ENCODE measurements around the gene CYP1A2.

Gene CYP1A2

GRCh38 chr15:74742422-74742821, 6.2 kb upstream of the CYP1A2 start:
- DNase-seq (ENCODE audit: low spot score) = no peak

- DNase-seq (ENCODE audit: low spot score) = no peak
These were observed 2.3 kb upstream of the CYP1A2 start for GRCh38 chr15:74746389-74746788.

GRCh38 chr15:74749832-74750231, 1.2 kb downstream of the CYP1A2 start:
- DNase-seq (ENCODE audit: low spot score) = no peak

- no peak for DNase-seq (ENCODE audit: low spot score)
These were observed 2.1 kb downstream of the CYP1A2 start for GRCh38 chr15:74750751-74751150.

- DNase-seq (ENCODE audit: low spot score) = no peak
These were observed 3.4 kb downstream of the CYP1A2 start for GRCh38 chr15:74752011-74752410.

GRCh38 chr15:74752531-74752930, 3.9 kb downstream of the CYP1A2 start:
- no peak for DNase-seq (ENCODE audit: low spot score)

GRCh38 chr15:74754593-74755215, 6.1 kb downstream of the CYP1A2 start:
- DNase-seq (ENCODE audit: low spot score) = no peak

- DNase-seq (ENCODE audit: low spot score) = no peak
These were observed 10.1 kb downstream of the CYP1A2 start for GRCh38 chr15:74758736-74759135.

- DNase-seq (ENCODE audit: low spot score) = no peak
These were observed 14.1 kb downstream of the CYP1A2 start for GRCh38 chr15:74762791-74763150.

- DNase-seq (ENCODE audit: low spot score) = no peak
These were observed 14.8 kb downstream of the CYP1A2 start for GRCh38 chr15:74763416-74763815.

- DNase-seq (ENCODE audit: low spot score) = no peak
These were observed 18.8 kb downstream of the CYP1A2 start for GRCh38 chr15:74767167-74768098.

GRCh38 chr15:74768099-74768770, 19.6 kb downstream of the CYP1A2 start:
- no peak for DNase-seq (ENCODE audit: low spot score)

GRCh38 chr15:74768771-74769342, 20.2 kb downstream of the CYP1A2 start:
- DNase-seq (ENCODE audit: low spot score) = peak; percentile 73

- no peak for DNase-seq (ENCODE audit: low spot score)
These were observed 20.9 kb downstream of the CYP1A2 start for GRCh38 chr15:74769463-74770025.

GRCh38 chr15:74770211-74770903, 21.7 kb downstream of the CYP1A2 start:
- no peak for DNase-seq (ENCODE audit: low spot score)

- DNase-seq (ENCODE audit: low spot score) = no peak
These were observed 24.7 kb downstream of the CYP1A2 start for GRCh38 chr15:74773329-74773728.

GRCh38 chr15:74773731-74774252, 25.1 kb downstream of the CYP1A2 start:
- DNase-seq (ENCODE audit: low spot score) = no peak

GRCh38 chr15:74775132-74775562, 26.5 kb downstream of the CYP1A2 start:
- DNase-seq (ENCODE audit: low spot score) = no peak

- DNase-seq (ENCODE audit: low spot score) = no peak
These were observed 27.2 kb downstream of the CYP1A2 start for GRCh38 chr15:74775894-74776293.

- no peak for DNase-seq (ENCODE audit: low spot score)
These were observed 28.4 kb downstream of the CYP1A2 start for GRCh38 chr15:74776821-74777768.
